ENCODE measurements around the gene ROBO3. TPM values are rescaled to one million over a fixed set of nuclear protein-coding genes. Genes with fewer than 3 reads are reported as not detected.

Gene ROBO3
- total and polyA plus RNA-seq, 2 of the 8 experiments (the other 6 are each of a cell fraction or from before 2014, with no cell fraction given): 12.1 to 24.6 TPM

GRCh38 chr11:124869856-124870387 lies 4.7 kb downstream of the ROBO3 start:
- Histone ChIP-seq H4K20me1 (replicated peaks in 1 of 2; ENCODE audit: control insufficient read depth in 1 of 2, insufficient read depth in 2 of 2, low read length in 2 of 2) (peaks cover 10 to 21% of the 10 kb centered on the region in 2 experiments), H3K4ac (replicated peaks; ENCODE audit: insufficient read length, low read depth, low read length) (no peak overlapping the region), H2BK15ac (ENCODE audit: low read length) (no peak overlapping the region), H3K4me2 (ENCODE audit: insufficient read depth in 1 of 2, low read depth in 2 of 2, low read length in 2 of 2) (no peak overlapping the region; a peak in 1 of 4 replicates), H4K8ac (ENCODE audit: extremely low read depth, insufficient read depth, low read length) (no peak overlapping the region), H3K18ac (ENCODE audit: extremely low read depth, low read length) (no peak overlapping the region), H4K5ac (ENCODE audit: insufficient read length, low read depth, low read length) (no peak overlapping the region), H3K23ac (ENCODE audit: insufficient read length) (no peak overlapping the region), H3K79me1 (ENCODE audit: low read depth, low read length) (no peaks in the 10 kb centered on the region), H3K14ac (ENCODE audit: insufficient read length) (no peak overlapping the region), H3K36me3 (ENCODE audit: control insufficient read depth in 2 of 4, insufficient read depth in 4 of 4, low read length in 3 of 4) (peaks cover 0 to 4% (median 0%) of the 10 kb centered on the region in 4 experiments; a peak in 1 of 8 replicates), H2BK12ac (ENCODE audit: low read depth, low read length) (no peak overlapping the region), H3K79me2 (ENCODE audit: control insufficient read depth in 1 of 2, insufficient read depth in 2 of 2, low read length in 2 of 2) (no peaks in the 10 kb centered on the region), H3K4me3 (ENCODE audit: extremely low read depth in 1 of 4, insufficient read depth in 2 of 4, low read depth in 3 of 4, low read length in 4 of 4) (no peak overlapping the region), H3K4me1 (replicated peaks in 1 of 4; ENCODE audit: control insufficient read depth in 3 of 4, insufficient read depth in 4 of 4, low read length in 3 of 4) (peaks cover 0 to 21% (median 13%) of the 10 kb centered on the region in 4 experiments; a peak in 6 of 7 replicates), H4K91ac (replicated peaks; ENCODE audit: insufficient read length, low read length) (no peak overlapping the region), H3K27ac (ENCODE audit: low read depth, low read length) (no peak overlapping the region), H3K56ac (replicated peaks; ENCODE audit: insufficient read length, low read depth, low read length) (no peak overlapping the region), H3K9me3 (ENCODE audit: insufficient read depth in 2 of 2, low read depth in 1 of 2, low read length in 1 of 2) (no peaks in the 10 kb centered on the region), H3K23me2 (ENCODE audit: low read depth, low read length) (no peaks in the 10 kb centered on the region; the same call in 1 of the 2 replicates), H2BK120ac (replicated peaks; ENCODE audit: low read depth, low read length) (no peak overlapping the region), H3K27me3 (replicated peaks in 1 of 4; ENCODE audit: control insufficient read depth in 3 of 4, extremely low read depth in 1 of 4, insufficient read depth in 3 of 4, low read length in 3 of 4) (peaks cover 66 to 100% (median 93%) of the 10 kb centered on the region in 4 experiments), H2AK5ac (ENCODE audit: low read depth, low read length) (no peak overlapping the region), H2BK20ac (ENCODE audit: low read length) (no peak overlapping the region), H3K9ac (replicated peaks in 1 of 4; ENCODE audit: extremely low read depth in 1 of 4, low read depth in 3 of 4, low read length in 3 of 4) (no peak overlapping the region), H2BK5ac (ENCODE audit: low read depth, low read length) (no peak overlapping the region), H2AFZ (ENCODE audit: low read length) (no peak overlapping the region)
- TF ChIP-seq NRF1 (IDR thresholded peaks at IDR 0.05; ENCODE audit: low read depth, low read length): no peak
- ChIA-PET CTCF (ENCODE audit: partially characterized antibody) (interaction anchor here (0.9 to 5.6 kb wide), 11 partner anchors 8 to 226 kb away, joined by 3 to 52 read pairs (median 4); no protein-coding TSS in a partner anchor), POLR2A (ENCODE audit: partially characterized antibody) (no interaction called here)
- 84% methylated on average over 14 of the region's 14 CpGs; no CpG with 5 or more reads in 1 of the 2 experiments for WGBS, 2 experiments (ENCODE audit: extremely low coverage in 1 of 2, insufficient coverage in 1 of 2, insufficient read length in 1 of 2, insufficient replicate concordance in 2 of 2, low coverage in 1 of 2, low lambda C conversion rate in 2 of 2, missing lambda C conversion rate in 1 of 2)
- no peak for DNase-seq (ENCODE audit: low read depth in 1 of 2, low spot score in 2 of 2)
- FAIRE-seq: no peak

Measured in H1 (cell line).